Measurements from ENCODE around the gene COQ8A.
"Not testable (repeated sequence)": the region's sequence is repeated elsewhere in the genome, so short reads cannot be mapped to it uniquely, and the experiment has no call there.

GRCh38 chr1:226999579-226999978 lies 59.5 kb downstream of the COQ8A start:
- TF ChIP-seq, protein P1, sequence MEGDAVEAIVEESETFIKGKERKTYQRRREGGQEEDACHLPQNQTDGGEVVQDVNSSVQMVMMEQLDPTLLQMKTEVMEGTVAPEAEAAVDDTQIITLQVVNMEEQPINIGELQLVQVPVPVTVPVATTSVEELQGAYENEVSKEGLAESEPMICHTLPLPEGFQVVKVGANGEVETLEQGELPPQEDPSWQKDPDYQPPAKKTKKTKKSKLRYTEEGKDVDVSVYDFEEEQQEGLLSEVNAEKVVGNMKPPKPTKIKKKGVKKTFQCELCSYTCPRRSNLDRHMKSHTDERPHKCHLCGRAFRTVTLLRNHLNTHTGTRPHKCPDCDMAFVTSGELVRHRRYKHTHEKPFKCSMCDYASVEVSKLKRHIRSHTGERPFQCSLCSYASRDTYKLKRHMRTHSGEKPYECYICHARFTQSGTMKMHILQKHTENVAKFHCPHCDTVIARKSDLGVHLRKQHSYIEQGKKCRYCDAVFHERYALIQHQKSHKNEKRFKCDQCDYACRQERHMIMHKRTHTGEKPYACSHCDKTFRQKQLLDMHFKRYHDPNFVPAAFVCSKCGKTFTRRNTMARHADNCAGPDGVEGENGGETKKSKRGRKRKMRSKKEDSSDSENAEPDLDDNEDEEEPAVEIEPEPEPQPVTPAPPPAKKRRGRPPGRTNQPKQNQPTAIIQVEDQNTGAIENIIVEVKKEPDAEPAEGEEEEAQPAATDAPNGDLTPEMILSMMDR (IDR thresholded peaks at IDR 0.05 in 2 of 3, conservative IDR thresholded peaks at IDR 0.05 in 1 of 3; ENCODE audit: borderline replicate concordance in 1 of 3, insufficient read depth in 1 of 3, low read depth in 2 of 3, low read length in 2 of 3): not testable (repeated sequence)
- not testable (repeated sequence) for TF ChIP-seq JUND (IDR thresholded peaks at IDR 0.05); SIN3A (IDR thresholded peaks at IDR 0.05; ENCODE audit: low read depth); EZH2 (IDR thresholded peaks at IDR 0.05); POLR2AphosphoS5 (IDR thresholded peaks at IDR 0.05; ENCODE audit: low read depth, low read length); EZH2phosphoT487 (IDR thresholded peaks at IDR 0.05; ENCODE audit: borderline replicate concordance); FOSL1 (IDR thresholded peaks at IDR 0.05; ENCODE audit: low read depth); RAD21 (IDR thresholded peaks at IDR 0.05; ENCODE audit: low read depth); SP1 (IDR thresholded peaks at IDR 0.05; ENCODE audit: low read depth); SRF (IDR thresholded peaks at IDR 0.05; ENCODE audit: low read depth)
- TF ChIP-seq, protein P2, sequence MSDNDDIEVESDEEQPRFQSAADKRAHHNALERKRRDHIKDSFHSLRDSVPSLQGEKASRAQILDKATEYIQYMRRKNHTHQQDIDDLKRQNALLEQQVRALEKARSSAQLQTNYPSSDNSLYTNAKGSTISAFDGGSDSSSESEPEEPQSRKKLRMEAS (IDR thresholded peaks at IDR 0.05): not testable (repeated sequence)
- TF ChIP-seq, protein P3, sequence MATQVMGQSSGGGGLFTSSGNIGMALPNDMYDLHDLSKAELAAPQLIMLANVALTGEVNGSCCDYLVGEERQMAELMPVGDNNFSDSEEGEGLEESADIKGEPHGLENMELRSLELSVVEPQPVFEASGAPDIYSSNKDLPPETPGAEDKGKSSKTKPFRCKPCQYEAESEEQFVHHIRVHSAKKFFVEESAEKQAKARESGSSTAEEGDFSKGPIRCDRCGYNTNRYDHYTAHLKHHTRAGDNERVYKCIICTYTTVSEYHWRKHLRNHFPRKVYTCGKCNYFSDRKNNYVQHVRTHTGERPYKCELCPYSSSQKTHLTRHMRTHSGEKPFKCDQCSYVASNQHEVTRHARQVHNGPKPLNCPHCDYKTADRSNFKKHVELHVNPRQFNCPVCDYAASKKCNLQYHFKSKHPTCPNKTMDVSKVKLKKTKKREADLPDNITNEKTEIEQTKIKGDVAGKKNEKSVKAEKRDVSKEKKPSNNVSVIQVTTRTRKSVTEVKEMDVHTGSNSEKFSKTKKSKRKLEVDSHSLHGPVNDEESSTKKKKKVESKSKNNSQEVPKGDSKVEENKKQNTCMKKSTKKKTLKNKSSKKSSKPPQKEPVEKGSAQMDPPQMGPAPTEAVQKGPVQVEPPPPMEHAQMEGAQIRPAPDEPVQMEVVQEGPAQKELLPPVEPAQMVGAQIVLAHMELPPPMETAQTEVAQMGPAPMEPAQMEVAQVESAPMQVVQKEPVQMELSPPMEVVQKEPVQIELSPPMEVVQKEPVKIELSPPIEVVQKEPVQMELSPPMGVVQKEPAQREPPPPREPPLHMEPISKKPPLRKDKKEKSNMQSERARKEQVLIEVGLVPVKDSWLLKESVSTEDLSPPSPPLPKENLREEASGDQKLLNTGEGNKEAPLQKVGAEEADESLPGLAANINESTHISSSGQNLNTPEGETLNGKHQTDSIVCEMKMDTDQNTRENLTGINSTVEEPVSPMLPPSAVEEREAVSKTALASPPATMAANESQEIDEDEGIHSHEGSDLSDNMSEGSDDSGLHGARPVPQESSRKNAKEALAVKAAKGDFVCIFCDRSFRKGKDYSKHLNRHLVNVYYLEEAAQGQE (IDR thresholded peaks at IDR 0.05; ENCODE audit: low read depth): not testable (repeated sequence)
